OCI-LY3 (cell line): ENCODE measurements around the gene CLIC5.
"Not testable (repeated sequence)": the region's sequence is repeated elsewhere in the genome, so short reads cannot be mapped to it uniquely, and the experiment has no call there.

Source experiments
- H2AFZ ChIP-seq: fragments of 200-600, 300-600 bp; shearing (Covaris generic); 2 replicates; pipeline ENCODE4 v1.6.0; 2014; ENCODE audit warnings: antibody characterized with exemption, low read depth, low read length
- H3K27ac ChIP-seq: fragments of 200-600, 300-600 bp; sonication (generic); 2 replicates; pipeline ENCODE4 v1.5.1; 2014; ENCODE audit warnings: mild to moderate bottlenecking, low read length, moderate library complexity, mixed read lengths
- H3K27me3 ChIP-seq: fragments of 200-600, 300-600 bp; sonication (generic); 2 replicates; pipeline ENCODE4 v1.6.1; 2014; ENCODE audit warnings: low read depth, low read length, mixed read lengths
- H3K36me3 ChIP-seq: fragments of 200-600, 300-600 bp; sonication (generic); replicated peaks from 2 replicates; pipeline ENCODE3; 2014; ENCODE audit warnings: low read depth, low read length, mixed read lengths
- H3K4me1 ChIP-seq: fragments of 300-600, 200-600 bp; sonication (generic); 2 replicates; pipeline ENCODE4 v1.6.1; 2014; ENCODE audit warnings: low read length, mixed read lengths
- H3K4me2 ChIP-seq: fragments of 200-600, 300-600 bp; sonication (generic); 2 replicates; pipeline ENCODE4 v1.6.1; 2014; ENCODE audit warnings: low read length, mixed read lengths
- H3K4me3 ChIP-seq: fragments of 300-600, 200-600 bp; sonication (generic); 2 replicates; pipeline ENCODE4 v1.5.1; 2014; ENCODE audit warnings: antibody characterized with exemption, mild to moderate bottlenecking, low read length, moderate library complexity
- H3K79me2 ChIP-seq: fragments of 300-600, 200-600 bp; shearing (Covaris generic); 2 replicates; pipeline ENCODE4 v1.6.1; 2014; ENCODE audit warnings: mild to moderate bottlenecking, low read length, mixed read lengths
- H3K9ac ChIP-seq: fragments of 300-600, 200-600 bp; shearing (Covaris generic); 2 replicates; pipeline ENCODE4 v1.6.0; 2014; ENCODE audit warnings: mild to moderate bottlenecking, low read length, moderate library complexity
- H3K9me3 ChIP-seq: fragments of 200-600, 300-600 bp; shearing (Covaris generic); 2 replicates; pipeline ENCODE4 v1.6.1; 2014; ENCODE audit warnings: low read length, mixed read lengths; ENCODE audit not compliant: insufficient read depth
- H4K20me1 ChIP-seq: fragments of 200-600, 300-600 bp; sonication (generic); 2 replicates; pipeline ENCODE4 v1.6.1; 2016; ENCODE audit warnings: low read length, mixed read lengths; ENCODE audit not compliant: insufficient read depth
- EZH2phosphoT487 ChIP-seq: fragments of 200-600 bp; shearing (Covaris generic); IDR thresholded peaks from 2 replicates; pipeline ENCODE4 v1.6.1; 2018; ENCODE audit warnings: antibody characterized with exemption, mixed run types, low read depth
- TF ChIP-seq, protein P1 (sequence below): fragments of 200-600, 300-600 bp; sonication (generic); IDR thresholded peaks from 2 replicates; pipeline ENCODE4 v1.5.1; 2014; ENCODE audit warnings: antibody characterized with exemption, low read length, low read depth

The CLIC5 gene

DNA sequence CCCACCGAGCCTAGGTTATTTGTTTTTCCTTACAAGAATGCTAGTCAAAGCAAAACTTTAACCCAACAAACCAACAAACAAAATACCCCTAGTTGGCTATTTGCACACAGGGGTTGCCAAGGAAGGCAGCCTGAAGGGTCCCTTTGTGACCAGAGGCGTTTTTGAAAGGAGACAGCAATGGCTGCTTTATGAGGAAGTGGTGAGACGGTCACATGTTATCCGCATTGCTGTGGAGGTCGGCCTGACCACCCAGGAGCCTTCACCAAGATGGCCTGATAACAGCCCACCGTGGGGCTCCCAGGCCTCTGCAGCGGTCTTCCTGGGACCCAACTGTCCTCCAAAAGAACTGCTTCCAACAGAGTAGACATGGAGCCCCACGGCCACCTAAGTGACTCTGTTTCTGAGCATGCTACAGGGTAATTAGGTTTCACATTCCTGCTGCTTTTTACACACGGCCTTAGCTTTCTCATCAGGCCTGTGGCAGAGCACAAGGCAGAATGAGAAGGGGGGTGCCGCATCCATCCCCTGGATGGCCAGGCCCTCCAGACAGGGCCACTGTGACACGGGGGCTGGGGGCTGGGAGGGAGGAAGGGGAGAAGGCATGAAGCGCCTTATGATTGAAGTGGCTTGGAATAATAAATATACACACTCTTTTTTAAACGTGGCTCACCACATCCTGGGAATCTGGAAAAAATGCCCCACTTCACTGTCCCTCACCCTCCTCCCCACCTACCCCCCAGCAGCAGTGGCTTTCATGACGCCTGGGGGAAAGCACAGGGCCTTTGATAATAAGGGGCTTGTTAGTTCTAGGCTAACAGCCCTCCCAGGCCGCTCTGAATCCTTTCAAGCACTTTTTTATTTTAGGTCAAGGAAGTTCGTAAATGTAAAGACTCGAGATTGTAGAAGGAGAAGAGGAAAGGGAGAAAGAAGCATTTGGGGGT is 86.0 kb downstream of the CLIC5 start:
- Histone ChIP-seq H4K20me1 (no peaks in the 10 kb centered on the region), H2AFZ (no peak overlapping the region), H3K9ac (no peak overlapping the region), H3K27me3 (peaks cover 26% of the 10 kb centered on the region), H3K9me3 (no peaks in the 10 kb centered on the region), H3K4me2 (no peak overlapping the region), H3K36me3 (no peaks in the 10 kb centered on the region), H3K4me1 (peaks cover 7% of the 10 kb centered on the region), H3K27ac (no peak overlapping the region), H3K4me3 (no peak overlapping the region), H3K79me2 (no peaks in the 10 kb centered on the region)
- TF ChIP-seq EZH2phosphoT487: no peak
- TF ChIP-seq, protein P1, sequence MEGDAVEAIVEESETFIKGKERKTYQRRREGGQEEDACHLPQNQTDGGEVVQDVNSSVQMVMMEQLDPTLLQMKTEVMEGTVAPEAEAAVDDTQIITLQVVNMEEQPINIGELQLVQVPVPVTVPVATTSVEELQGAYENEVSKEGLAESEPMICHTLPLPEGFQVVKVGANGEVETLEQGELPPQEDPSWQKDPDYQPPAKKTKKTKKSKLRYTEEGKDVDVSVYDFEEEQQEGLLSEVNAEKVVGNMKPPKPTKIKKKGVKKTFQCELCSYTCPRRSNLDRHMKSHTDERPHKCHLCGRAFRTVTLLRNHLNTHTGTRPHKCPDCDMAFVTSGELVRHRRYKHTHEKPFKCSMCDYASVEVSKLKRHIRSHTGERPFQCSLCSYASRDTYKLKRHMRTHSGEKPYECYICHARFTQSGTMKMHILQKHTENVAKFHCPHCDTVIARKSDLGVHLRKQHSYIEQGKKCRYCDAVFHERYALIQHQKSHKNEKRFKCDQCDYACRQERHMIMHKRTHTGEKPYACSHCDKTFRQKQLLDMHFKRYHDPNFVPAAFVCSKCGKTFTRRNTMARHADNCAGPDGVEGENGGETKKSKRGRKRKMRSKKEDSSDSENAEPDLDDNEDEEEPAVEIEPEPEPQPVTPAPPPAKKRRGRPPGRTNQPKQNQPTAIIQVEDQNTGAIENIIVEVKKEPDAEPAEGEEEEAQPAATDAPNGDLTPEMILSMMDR: no peak

GRCh38 chr6:45928721-45929305 is 86.8 kb downstream of the CLIC5 start:
- peaks cover 16% of the 10 kb centered on the region for H3K4me1 ChIP-seq
- H3K9ac ChIP-seq: no peak overlapping the region
- no peak overlapping the region for H2AFZ ChIP-seq
- H3K4me3 ChIP-seq: no peak overlapping the region
- H3K79me2 ChIP-seq: no peaks in the 10 kb centered on the region
- no peaks in the 10 kb centered on the region for H4K20me1 ChIP-seq
- no peak overlapping the region for H3K4me2 ChIP-seq
- no peak overlapping the region for H3K27ac ChIP-seq
- no peaks in the 10 kb centered on the region for H3K9me3 ChIP-seq
- peaks cover 24% of the 10 kb centered on the region for H3K27me3 ChIP-seq
- H3K36me3 ChIP-seq: no peaks in the 10 kb centered on the region
- TF ChIP-seq, protein P1: no peak
- no peak for TF ChIP-seq EZH2phosphoT487

DNA sequence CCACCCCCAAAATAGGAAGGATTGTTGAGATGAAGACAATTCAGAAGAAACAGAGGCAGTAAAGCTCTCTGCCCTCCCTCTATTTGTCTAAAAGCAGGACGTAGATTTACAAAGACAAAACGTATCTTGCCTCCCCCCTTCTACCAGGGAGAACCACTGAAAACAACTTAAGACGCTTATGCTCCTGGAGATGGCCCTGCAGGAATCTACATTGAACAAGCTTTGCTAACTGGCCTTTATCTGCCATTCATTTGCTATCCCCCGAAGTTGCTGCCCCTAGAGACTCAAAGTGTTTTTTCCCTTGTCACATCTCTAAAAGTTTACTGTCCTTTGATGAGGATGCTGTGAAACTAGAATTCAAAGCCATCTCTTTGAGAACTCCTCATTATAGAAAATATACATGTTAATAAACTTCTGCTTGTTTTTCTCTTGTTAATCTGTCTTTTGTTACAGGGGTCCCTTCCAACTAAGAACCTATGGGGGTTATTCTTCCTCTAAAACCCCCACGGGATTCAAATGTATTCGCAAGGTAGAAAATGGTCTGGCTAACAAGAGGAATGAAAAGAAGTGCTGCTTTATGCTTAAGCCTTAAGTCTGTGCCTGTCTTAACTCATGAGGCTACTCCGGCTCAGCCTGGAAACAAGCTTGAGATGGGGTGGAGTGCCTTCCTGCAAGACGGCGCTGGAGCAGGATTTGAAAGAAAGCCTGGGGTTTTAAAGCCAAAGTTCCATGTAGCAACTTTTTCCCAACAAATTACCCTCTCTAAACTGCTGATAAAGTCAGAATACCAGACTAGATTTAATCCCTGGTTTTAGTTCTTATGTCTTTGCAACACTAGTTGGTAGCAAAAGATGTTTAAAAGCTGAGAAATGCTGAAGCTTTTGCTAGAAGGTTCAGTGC is 88.0 kb downstream of the CLIC5 start:
- H3K36me3 ChIP-seq: no peaks in the 10 kb centered on the region
- H3K4me2 ChIP-seq: no peak overlapping the region

GRCh38 chr6:45926423-45926822 is 89.2 kb downstream of the CLIC5 start:
- H3K4me3 ChIP-seq, H3K9ac ChIP-seq, H3K4me2 ChIP-seq, H3K36me3 ChIP-seq, H3K27ac ChIP-seq, H3K9me3 ChIP-seq, H2AFZ ChIP-seq, H4K20me1 ChIP-seq, H3K79me2 ChIP-seq: not testable (repeated sequence)
- Histone ChIP-seq H3K4me1 (peaks cover 38% of the 10 kb centered on the region), H3K27me3 (peaks cover 24% of the 10 kb centered on the region)

More for the DNA sequence above, 88.0 kb downstream of the CLIC5 start:
- Histone ChIP-seq H3K9me3 (no peaks in the 10 kb centered on the region), H2AFZ (no peak overlapping the region), H3K27me3 (peaks cover 15% of the 10 kb centered on the region), H3K4me3 (no peak overlapping the region), H3K9ac (no peak overlapping the region), H3K4me1 (peaks cover 26% of the 10 kb centered on the region), H4K20me1 (no peaks in the 10 kb centered on the region), H3K79me2 (no peaks in the 10 kb centered on the region), H3K27ac (no peak overlapping the region)
- TF ChIP-seq, protein P1: no peak
- no peak for TF ChIP-seq EZH2phosphoT487
